NCI-H128 (cell line): Measurements from ENCODE around the gene SLC10A3.
"Not testable (repeated sequence)": the region's sequence is repeated elsewhere in the genome, so short reads cannot be mapped to it uniquely, and the experiment has no call there.

Experiments
- DNase-seq: peaks from one replicate; lab custom pipeline; 2025; ENCODE audit not compliant: unreplicated experiment; lab: John Stamatoyannopoulos, UW

The SLC10A3 gene

DNA sequence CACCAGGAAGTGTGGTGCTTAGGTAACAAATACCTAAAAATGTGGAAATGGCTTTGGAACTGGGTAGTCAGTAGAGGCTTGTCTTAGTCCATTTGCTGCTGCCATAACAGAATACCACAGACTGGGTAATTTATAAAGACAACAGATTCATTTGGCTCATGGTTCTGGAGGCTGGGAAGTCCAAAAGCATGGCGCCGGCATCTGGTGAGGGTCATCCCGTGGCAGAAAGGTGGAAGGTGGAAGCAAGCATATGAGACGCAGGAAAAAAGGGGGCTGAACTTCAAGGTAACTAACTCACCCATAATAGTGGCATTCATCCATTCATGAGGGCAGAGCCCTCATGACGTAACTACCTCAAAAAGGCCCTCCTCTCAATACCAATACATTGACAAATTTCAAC is 19.0 kb upstream of the SLC10A3 start:
- no peak for DNase-seq

DNA sequence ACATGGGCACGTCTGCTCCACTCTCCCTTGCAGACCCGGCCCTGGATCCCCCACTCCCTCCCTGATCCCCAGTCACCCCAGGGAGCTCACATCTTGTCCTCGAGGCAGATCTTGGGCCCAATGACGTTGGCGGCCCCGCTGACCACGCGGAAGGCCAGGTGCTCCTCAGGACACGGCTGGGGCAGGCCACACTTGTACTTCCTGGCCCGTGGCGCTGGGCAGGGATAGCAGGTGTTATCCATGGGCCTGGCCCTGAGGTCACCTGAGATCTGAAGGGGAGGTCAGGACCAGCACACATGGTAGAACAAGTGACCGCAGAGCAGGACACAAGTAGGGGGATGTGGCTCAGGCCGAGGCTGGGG is 17.9 kb upstream of the SLC10A3 start:
- DNase-seq: no peak

GRCh38 chrX:154507673-154508383 is 17.4 kb upstream of the SLC10A3 start:
- DNase-seq: no peak

DNA sequence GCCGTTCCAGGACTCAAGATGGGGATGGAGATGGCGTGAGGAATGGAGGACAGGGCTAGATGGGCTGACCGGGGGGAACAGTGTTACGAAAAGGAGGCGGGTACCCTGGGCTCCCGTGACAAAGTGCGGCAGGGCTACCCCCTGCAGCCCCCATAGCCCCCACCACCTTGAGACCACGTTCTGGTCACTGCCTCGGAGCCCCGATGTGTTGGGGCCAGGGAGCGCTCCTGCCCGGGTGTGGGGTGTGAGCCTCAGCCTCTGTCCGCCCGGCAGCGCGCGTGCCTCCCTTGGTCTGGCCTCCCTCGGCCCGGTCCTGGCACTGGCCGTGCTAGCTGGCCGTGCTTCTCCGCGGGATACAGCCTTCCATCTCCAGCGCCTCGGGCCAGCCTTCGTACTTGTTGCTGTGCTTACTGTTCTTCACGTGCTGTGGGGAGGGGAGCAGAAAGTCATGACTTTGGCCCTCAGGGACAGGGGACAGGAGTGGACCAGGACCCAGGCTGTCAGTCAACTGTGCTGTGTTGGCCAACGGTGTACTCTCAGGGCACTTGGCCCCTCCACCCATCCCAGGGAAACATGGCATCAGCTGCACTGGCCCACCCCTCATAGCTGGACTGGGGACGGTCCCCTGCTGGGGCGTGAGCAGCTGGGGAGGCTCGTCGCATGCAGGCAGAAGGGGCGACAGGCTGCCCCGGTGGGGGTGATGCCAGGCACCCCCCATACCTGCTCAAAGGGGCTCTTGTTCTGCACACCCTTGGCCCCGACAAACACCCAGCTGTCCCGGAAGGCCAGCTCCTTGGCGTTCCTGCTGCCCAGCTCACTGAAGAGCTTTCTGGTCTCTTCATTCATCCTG is 16.3 kb upstream of the SLC10A3 start:
- DNase-seq: no peak

- no peak for DNase-seq
Observed at GRCh38 chrX:154505734-154506133, 15.3 kb upstream of the SLC10A3 start.

- DNase-seq: no peak
Observed at GRCh38 chrX:154502989-154503388, 12.6 kb upstream of the SLC10A3 start.

- DNase-seq: no peak
Observed at GRCh38 chrX:154502098-154502497, 11.7 kb upstream of the SLC10A3 start.

DNA sequence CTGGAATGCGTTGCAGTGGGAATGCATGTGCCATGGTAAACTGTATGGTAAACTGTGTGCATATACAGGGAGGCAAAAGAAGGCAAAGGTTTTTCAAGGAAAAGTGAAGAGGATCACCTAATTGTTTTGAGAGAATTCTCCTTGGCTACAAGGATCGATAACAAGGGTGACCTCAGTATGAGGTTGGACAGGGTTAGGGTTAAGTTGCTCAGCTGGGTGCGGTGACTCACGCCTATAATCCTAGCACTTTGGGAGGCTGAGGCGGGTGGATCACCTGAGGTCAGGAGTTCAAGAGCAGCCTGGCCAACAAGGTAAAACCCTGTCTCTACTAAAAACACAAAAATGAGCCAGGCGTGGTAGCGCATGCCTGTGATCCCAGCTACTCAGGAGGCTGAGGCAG is 11.0 kb upstream of the SLC10A3 start:
- DNase-seq: not testable (repeated sequence)

- DNase-seq: not testable (repeated sequence)
Observed at GRCh38 chrX:154496591-154497137, 6.2 kb upstream of the SLC10A3 start.

DNA sequence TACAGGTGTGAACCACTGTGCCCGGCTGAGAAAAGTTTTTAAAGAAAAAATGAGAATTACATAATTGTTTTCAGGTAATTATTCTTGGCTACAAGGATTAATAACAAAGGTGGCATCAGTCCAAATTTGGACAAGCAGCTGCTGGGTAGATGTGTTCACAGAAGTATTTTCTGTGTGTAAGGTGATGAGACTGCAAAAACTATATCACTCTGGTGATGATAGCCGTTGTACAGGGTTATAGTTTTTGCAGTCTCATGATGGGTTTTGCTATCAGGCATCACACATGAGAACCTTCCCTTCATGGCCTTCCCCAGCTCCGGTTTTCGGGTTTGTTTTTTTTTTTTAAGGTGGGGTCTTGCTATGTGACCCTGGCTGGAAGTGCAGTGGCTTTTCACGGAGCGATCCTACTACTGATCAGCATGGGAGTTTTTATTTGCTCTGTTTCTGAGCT is 5.1 kb upstream of the SLC10A3 start:
- no peak for DNase-seq

GRCh38 chrX:154494715-154495114 is 4.3 kb upstream of the SLC10A3 start:
- no peak for DNase-seq

DNA sequence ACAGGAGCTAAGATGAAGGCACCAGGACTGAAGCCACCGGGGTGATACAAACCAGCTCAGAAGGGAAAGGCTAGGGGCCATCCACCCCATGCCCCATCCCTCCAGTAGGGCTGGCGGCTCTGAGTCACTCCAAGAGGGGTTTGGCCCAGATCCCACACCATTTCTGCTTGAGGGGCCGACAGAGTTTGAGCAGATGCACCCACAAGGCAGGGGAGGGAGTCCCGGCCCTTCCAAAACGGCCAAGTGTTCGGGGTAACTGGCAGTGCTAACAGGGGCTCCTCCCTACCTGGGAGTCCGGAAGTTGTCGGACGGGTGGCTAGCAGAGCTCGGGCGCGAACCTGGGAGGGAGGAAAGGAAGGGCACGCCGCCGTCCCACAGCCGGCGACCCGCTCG is 412 bp downstream of the SLC10A3 start:
- DNase-seq: no peak

DNA sequence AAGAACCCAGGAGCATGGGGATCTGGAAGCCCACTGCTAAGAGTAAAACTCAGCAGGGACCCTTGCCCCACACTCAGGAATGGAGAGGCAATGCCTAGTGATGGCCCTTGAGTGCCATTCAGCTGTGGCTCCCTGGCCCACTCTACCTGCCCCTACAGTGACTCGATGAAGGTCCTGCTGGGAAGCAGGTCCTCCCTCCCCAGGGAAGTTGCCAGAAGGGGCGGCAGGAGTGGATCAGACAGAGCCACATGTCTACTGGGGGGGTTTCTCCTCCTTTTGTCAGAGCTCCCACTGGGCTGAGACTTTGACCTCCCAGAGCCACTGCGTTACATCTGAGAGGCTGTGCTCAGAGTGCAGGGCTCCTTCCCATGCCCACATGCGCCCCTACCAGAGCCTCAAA is 1.2 kb downstream of the SLC10A3 start:
- no peak for DNase-seq

DNA sequence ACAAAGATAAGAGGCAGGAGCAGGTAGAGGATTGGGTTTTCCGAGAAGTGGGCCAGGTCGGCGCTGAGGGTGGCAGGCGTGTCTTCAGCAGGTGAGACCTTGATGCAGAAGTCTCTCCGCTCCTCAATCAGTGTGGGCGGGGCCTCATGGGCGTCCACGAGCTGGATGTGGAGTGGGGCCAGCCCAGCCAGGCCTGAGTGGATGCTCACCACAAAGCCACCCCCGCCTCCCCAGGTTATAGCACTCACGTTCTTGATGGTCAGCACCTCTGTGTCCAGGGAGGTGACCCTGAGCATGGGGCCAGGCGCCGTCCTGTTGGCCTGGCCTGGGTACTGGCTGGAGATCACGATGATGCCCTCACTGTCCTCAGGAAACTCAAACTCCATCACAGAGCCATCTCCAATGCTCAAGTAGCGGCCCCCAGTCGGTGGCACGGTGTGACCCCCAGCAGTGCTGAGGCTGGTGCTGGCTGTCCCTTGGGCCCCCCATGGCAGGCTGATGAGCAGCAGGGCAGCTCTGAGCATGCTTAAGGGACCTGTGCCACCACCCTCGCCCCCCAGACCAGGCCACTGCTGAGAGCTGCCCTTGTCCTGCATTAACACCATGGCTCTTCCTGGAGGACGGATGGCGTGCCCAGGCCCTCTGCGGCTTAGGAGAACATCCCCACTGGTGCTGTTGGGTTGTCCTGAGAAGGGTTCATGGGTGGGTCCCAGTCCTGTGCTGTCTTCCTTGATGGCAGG is 1.9 kb downstream of the SLC10A3 start:
- no peak for DNase-seq

- DNase-seq: no peak
Observed at GRCh38 chrX:154487518-154488290, 2.7 kb downstream of the SLC10A3 start.

GRCh38 chrX:154486396-154487207 is 3.8 kb downstream of the SLC10A3 start, which contains the start of gene UBL4A:
TSS of gene UBL4A (minus strand) at chrX:154486615. CDS start at chrX:154486584, 31 bp downstream.
- DNase-seq: no peak

GRCh38 chrX:154486052-154486395 is 4.4 kb downstream of the SLC10A3 start:
- no peak for DNase-seq

DNA sequence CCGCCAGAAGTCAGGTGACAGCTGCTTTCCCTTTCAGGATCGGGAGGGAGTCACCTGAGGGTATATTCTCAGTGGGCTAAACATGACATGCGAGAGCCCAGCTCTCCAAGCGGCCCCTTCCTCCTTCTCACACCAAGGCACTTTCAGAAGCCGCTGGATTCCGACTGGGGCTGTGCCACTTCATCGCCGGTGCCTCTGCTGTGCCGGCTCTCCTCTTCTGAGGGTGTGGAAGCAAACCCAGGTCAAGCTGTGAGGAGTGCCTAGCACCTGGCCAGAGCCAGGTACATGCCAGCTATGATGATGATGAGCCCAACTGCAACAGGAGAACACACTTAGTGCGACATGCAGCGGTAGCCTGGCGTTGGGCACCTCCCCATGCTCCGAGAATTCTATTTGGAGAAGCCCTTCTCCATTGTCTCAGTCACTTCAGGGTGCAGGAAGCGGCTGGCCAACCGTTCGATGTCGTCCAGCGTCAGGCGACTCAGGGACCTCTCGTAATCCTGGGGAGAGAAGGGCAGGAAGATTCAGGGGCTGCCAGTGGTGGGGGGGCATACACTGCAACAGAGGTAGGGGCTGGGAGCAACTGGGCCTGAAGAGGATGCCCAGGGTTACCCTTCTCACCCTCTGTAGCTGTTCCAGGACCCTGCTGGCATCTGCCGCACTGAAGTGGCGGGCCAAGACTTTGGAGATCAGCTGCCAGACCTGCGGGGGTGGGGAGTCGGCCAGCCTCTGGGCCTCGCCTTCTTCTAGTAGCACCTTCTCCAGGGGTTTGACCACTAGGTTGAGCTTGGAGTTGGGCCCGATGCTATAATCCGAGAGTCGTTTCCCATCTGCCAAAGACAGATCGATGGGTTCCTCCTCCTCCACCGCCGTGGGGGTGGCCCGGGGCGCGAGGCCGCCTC is 5.0 kb downstream of the SLC10A3 start:
- DNase-seq: no peak
